Nephron progenitor cell (in vitro differentiated cells): ENCODE data around the gene HIVEP2.

Experiments
- DNase-seq: peaks from one replicate; pipeline ENCODE4 v3.0.0; 2021
- H3K27ac Mint-ChIP-seq: 2 replicates; pipeline ENCODE4 v1.8.0; 2021; ENCODE audit warnings: mild to moderate bottlenecking, moderate library complexity, mixed read lengths
- H3K27me3 Mint-ChIP-seq: 2 replicates; pipeline ENCODE4 v1.8.0; 2021; ENCODE audit warnings: mild to moderate bottlenecking, low read depth, mixed read lengths; ENCODE audit not compliant: poor library complexity
- H3K36me3 Mint-ChIP-seq: 2 replicates; pipeline ENCODE4 v1.8.0; 2021; ENCODE audit warnings: low read depth, mixed read lengths
- H3K4me1 Mint-ChIP-seq: 2 replicates; pipeline ENCODE4 v1.8.0; 2021; ENCODE audit warnings: mixed read lengths
- H3K4me3 Mint-ChIP-seq: 2 replicates; pipeline ENCODE4 v1.8.0; 2021; ENCODE audit warnings: mild to moderate bottlenecking, moderate library complexity, mixed read lengths
- H3K9me3 Mint-ChIP-seq: 2 replicates; pipeline ENCODE4 v1.8.0; 2021; ENCODE audit warnings: mild to moderate bottlenecking, moderate library complexity, mixed read lengths
- CTCF ChIP-seq: fragments of 200-600 bp; sonication (generic); IDR thresholded peaks from 2 replicates; pipeline ENCODE4 v1.5.0; 2021; ENCODE audit warnings: antibody characterized with exemption

Gene HIVEP2

GRCh38 chr6:142786476-142786875 lies 158.5 kb downstream of the HIVEP2 start:
- H3K4me1 Mint-ChIP-seq = peaks cover 2% of the 10 kb centered on the region
- H3K4me3 Mint-ChIP-seq = no peak overlapping the region
- no peaks in the 10 kb centered on the region for H3K27me3 Mint-ChIP-seq

GRCh38 chr6:142784344-142784743 lies 160.6 kb downstream of the HIVEP2 start:
- DNase-seq = no peak
- no peak overlapping the region for H3K27ac Mint-ChIP-seq
- no peak overlapping the region for H3K4me3 Mint-ChIP-seq
- no peaks in the 10 kb centered on the region for H3K36me3 Mint-ChIP-seq
- no peaks in the 10 kb centered on the region for H3K9me3 Mint-ChIP-seq
- H3K27me3 Mint-ChIP-seq = no peaks in the 10 kb centered on the region
- TF ChIP-seq CTCF = no peak
- H3K4me1 Mint-ChIP-seq = peaks cover 5% of the 10 kb centered on the region

More at GRCh38 chr6:142786476-142786875, 158.5 kb downstream of the HIVEP2 start:
- no peak for TF ChIP-seq CTCF
- Mint-ChIP-seq H3K9me3 (no peaks in the 10 kb centered on the region), H3K27ac (no peak overlapping the region), H3K36me3 (no peaks in the 10 kb centered on the region)
- no peak for DNase-seq

DNA sequence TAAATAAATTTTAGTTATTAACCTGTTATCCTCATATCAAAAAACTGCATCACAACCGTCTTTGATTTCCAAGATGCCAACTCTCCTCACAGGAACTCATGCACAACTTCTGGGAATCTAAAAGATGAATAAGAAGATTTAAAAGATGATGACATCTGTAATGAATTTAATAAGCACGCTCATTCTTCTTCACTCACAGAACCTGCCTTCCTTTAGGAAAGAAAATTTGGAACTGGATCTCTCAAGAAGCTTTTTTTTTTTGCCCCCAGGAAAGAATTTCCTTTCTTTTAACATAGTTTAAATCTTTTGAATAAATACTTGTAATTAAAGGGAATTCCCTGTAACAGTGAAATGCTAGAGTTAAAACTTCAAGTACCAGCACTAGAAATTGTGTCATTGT lies 161.5 kb downstream of the HIVEP2 start:
- no peak overlapping the region for H3K27ac Mint-ChIP-seq
- no peak for TF ChIP-seq CTCF
- no peaks in the 10 kb centered on the region for H3K36me3 Mint-ChIP-seq
- DNase-seq = no peak
- no peaks in the 10 kb centered on the region for H3K9me3 Mint-ChIP-seq
- H3K4me3 Mint-ChIP-seq = no peak overlapping the region
- no peaks in the 10 kb centered on the region for H3K27me3 Mint-ChIP-seq
- H3K4me1 Mint-ChIP-seq = peaks cover 5% of the 10 kb centered on the region

- TF ChIP-seq CTCF = no peak
- H3K27me3 Mint-ChIP-seq = no peaks in the 10 kb centered on the region
- peak overlapping the region; percentile 97 for H3K27ac Mint-ChIP-seq
- no peaks in the 10 kb centered on the region for H3K9me3 Mint-ChIP-seq
- peaks cover 5% of the 10 kb centered on the region for H3K4me1 Mint-ChIP-seq
- no peak overlapping the region for H3K4me3 Mint-ChIP-seq
- H3K36me3 Mint-ChIP-seq = no peaks in the 10 kb centered on the region
- DNase-seq = no peak
Observed at GRCh38 chr6:142781129-142781528, 163.8 kb downstream of the HIVEP2 start.

DNA sequence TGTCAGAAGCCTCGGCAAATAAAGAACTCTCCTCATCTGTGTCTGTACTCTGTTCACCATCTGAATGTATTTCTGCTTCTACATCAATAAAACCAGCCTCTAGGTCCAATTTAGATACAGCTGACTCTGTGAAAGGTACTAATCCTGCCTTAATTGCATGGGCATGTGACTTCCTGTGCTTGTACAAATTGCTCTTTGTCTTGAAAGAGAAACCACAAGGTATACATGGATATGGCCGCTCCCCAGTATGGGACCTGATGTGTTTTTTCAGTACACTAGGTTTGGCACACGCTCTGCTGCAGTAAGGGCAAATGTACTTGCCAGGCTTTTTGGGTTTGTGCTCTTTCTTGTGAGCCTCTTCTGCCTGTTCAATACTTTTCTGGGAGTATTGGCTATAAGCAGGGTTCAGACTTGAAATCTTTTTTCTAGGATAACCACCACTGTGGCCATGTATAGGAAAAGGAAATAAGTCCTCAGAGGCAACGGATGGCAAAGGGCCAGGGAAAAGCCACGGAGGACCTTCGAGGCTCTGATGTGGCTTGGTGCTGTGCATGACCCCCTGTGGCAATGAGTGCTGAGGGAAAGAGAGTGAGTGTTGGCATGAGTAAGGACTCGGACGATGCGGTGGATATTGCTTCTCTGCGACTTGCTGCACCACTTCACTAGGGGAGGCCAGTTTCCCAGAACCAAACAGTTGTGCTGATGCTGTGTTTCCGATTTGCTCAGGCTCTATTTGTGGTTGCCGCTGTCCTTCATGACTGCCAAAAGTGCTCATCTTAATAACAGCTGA lies 170.9 kb downstream of the HIVEP2 start:
- no peaks in the 10 kb centered on the region for H3K4me1 Mint-ChIP-seq
- no peak for DNase-seq
- peaks cover 52% of the 10 kb centered on the region for H3K36me3 Mint-ChIP-seq

More for the DNA sequence above, 170.9 kb downstream of the HIVEP2 start:
- no peak overlapping the region for H3K27ac Mint-ChIP-seq
- H3K4me3 Mint-ChIP-seq = no peak overlapping the region
- H3K9me3 Mint-ChIP-seq = no peaks in the 10 kb centered on the region
- no peak for TF ChIP-seq CTCF
- peaks cover 3% of the 10 kb centered on the region for H3K27me3 Mint-ChIP-seq
